ENCODE data around the gene IL36B. TPM values are rescaled to one million over a fixed set of nuclear protein-coding genes. Genes with fewer than 3 reads are reported as not detected.

IL36B gene
- total RNA-seq, 1 donor from 2014 or later, result not detected

DNA sequence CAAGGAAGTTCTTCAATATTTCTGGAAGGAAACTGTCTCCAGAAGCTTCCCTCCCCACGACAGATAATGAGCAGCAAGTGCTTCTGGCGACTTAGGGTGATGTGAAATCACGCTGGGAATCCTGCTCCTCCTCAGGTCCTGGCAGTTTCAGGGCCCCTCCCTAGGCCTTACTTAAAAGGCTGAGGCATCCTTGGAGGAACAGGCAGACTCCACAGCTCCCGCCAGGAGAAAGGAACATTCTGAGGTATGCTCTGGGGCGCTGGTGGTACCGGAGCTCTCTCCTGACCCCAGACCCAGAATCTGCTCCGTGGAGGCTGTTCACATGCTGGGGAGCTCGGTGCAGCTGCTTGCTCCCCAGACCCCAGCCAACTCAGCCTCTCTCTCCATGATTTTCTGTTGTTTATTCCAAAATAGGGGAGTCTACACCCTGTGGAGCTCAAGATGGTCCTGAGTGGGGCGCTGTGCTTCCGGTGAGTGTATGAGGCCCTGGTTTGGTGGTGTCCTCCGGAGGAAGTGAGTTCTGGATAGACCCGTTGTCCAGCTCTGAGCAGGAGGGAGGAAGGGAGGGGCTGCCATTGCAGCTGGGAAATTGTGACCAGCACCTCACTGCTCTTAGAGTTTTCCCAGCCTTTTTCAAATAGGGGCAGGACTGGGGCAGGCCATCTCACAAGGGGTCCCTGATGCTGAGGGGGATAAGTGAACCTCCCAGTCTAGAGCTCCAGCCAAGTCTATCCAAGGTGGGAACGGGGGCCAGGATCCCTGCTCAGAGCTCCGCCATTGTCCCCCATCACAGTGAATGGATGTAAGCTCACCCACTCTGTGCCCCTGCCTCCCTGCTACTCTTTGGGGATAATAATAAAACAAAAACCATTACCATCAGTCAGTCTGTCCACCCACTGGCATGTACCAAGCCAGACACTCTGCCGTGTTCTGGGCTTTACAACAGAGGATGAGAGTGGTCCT lies 6.6 kb upstream of the IL36B start, which contains the start of gene IL36RN:
IL36RN (plus strand) TSS at position 201 of the 963 bp plus-strand sequence; CDS start at position 442, 241 bp downstream.
- Mint-ChIP-seq H3K4me3 (ENCODE audit: unreplicated experiment) (no peak within 1 kb of the TSS), H3K27me3 (ENCODE audit: low read depth, unreplicated experiment) (peaks cover 28% of the 10 kb centered on the region), H3K4me1 (ENCODE audit: low read depth, unreplicated experiment) (no peaks in the 10 kb centered on the region), H3K9me3 (ENCODE audit: unreplicated experiment) (peaks cover 14% of the 10 kb centered on the region), H3K36me3 (ENCODE audit: low read depth, unreplicated experiment) (no peaks in the 10 kb centered on the region), H3K27ac (ENCODE audit: unreplicated experiment) (no peak within 1 kb of the TSS)
- Histone ChIP-seq H2AFZ (ENCODE audit: low read depth, low read length) (no peak within 1 kb of the TSS), H3K27ac (ENCODE audit: low read depth, low read length) (no peak within 1 kb of the TSS), H3K4me1 (ENCODE audit: insufficient read depth, low read length) (no peaks in the 10 kb centered on the region), H3K27me3 (ENCODE audit: insufficient read depth, low read length) (peaks cover 10% of the 10 kb centered on the region), H4K20me1 (ENCODE audit: insufficient read depth, low read length) (no peaks in the 10 kb centered on the region), H3K4me2 (ENCODE audit: low read length) (no peak within 1 kb of the TSS), H3K9ac (ENCODE audit: low read length) (no peak within 1 kb of the TSS), H3K4me3 (ENCODE audit: insufficient read depth, low read depth, low read length) (no peak within 1 kb of the TSS), H3K9me3 (ENCODE audit: insufficient read depth, low read depth, low read length) (no peaks in the 10 kb centered on the region), H3K36me3 (ENCODE audit: insufficient read depth, low read length) (no peaks in the 10 kb centered on the region), H3K79me2 (ENCODE audit: insufficient read depth, low read length) (no peaks in the 10 kb centered on the region)
- DNase-seq (ENCODE audit: low read depth) (no peak), FAIRE-seq (no peak)
- TF ChIP-seq, protein P1, sequence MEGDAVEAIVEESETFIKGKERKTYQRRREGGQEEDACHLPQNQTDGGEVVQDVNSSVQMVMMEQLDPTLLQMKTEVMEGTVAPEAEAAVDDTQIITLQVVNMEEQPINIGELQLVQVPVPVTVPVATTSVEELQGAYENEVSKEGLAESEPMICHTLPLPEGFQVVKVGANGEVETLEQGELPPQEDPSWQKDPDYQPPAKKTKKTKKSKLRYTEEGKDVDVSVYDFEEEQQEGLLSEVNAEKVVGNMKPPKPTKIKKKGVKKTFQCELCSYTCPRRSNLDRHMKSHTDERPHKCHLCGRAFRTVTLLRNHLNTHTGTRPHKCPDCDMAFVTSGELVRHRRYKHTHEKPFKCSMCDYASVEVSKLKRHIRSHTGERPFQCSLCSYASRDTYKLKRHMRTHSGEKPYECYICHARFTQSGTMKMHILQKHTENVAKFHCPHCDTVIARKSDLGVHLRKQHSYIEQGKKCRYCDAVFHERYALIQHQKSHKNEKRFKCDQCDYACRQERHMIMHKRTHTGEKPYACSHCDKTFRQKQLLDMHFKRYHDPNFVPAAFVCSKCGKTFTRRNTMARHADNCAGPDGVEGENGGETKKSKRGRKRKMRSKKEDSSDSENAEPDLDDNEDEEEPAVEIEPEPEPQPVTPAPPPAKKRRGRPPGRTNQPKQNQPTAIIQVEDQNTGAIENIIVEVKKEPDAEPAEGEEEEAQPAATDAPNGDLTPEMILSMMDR (IDR thresholded peaks at IDR 0.05; ENCODE audit: insufficient read depth, low read depth, low read length), result no peak
- no peak for TF ChIP-seq EZH2 (IDR thresholded peaks at IDR 0.05; ENCODE audit: insufficient read depth, low read length)

DNA sequence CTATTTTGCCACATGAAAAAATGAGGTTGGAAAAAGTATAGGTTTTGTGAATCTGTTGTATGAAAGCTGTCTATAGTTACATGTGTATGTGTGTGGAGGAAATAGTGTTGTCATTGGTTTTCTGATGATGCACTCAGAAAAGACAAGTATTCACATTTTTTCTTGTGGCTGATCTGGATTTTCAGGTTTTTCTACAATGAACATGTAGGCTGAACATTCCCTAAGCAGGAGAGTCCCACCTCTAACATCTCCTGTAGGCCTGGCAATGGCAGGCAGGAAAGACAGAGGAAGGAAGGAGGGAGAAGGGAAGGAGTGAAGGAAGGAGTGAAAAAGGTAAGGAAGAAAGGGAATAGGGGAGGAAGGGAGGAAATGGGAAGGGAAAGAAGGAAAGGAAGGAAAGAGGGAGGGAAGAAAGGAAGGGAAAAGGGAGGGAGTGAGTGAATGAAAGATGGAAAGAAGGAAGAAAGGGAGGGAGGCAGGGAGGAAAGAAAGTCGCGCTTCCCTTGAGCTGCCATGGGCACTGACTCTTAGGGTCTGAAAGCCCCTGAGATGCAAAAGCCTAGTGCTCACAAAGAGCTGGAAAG lies 5.8 kb upstream of the IL36B start:
- H3K27ac ChIP-seq (ENCODE audit: low read depth, low read length), result no peak overlapping the region
- Mint-ChIP-seq H3K27ac (ENCODE audit: unreplicated experiment) (no peak overlapping the region), H3K4me3 (ENCODE audit: unreplicated experiment) (no peak overlapping the region), H3K9me3 (ENCODE audit: unreplicated experiment) (peaks cover 15% of the 10 kb centered on the region), H3K27me3 (ENCODE audit: low read depth, unreplicated experiment) (peaks cover 27% of the 10 kb centered on the region), H3K4me1 (ENCODE audit: low read depth, unreplicated experiment) (no peaks in the 10 kb centered on the region), H3K36me3 (ENCODE audit: low read depth, unreplicated experiment) (no peaks in the 10 kb centered on the region)
- TF ChIP-seq, protein P1 (IDR thresholded peaks at IDR 0.05; ENCODE audit: insufficient read depth, low read depth, low read length), result no peak
- no peak for TF ChIP-seq EZH2 (IDR thresholded peaks at IDR 0.05; ENCODE audit: insufficient read depth, low read length)
- no peaks in the 10 kb centered on the region for H4K20me1 ChIP-seq (ENCODE audit: insufficient read depth, low read length)
- H3K9me3 ChIP-seq (ENCODE audit: insufficient read depth, low read depth, low read length), result no peaks in the 10 kb centered on the region
- H3K9ac ChIP-seq (ENCODE audit: low read length), result no peak overlapping the region
- H3K4me1 ChIP-seq (ENCODE audit: insufficient read depth, low read length), result no peaks in the 10 kb centered on the region
- no peak overlapping the region for H3K4me2 ChIP-seq (ENCODE audit: low read length)
- no peak overlapping the region for H3K4me3 ChIP-seq (ENCODE audit: insufficient read depth, low read depth, low read length)
- H3K79me2 ChIP-seq (ENCODE audit: insufficient read depth, low read length), result no peaks in the 10 kb centered on the region
- H2AFZ ChIP-seq (ENCODE audit: low read depth, low read length), result no peak overlapping the region
- peaks cover 7% of the 10 kb centered on the region for H3K27me3 ChIP-seq (ENCODE audit: insufficient read depth, low read length)
- FAIRE-seq, result no peak
- no peaks in the 10 kb centered on the region for H3K36me3 ChIP-seq (ENCODE audit: insufficient read depth, low read length)
- DNase-seq (ENCODE audit: low read depth), result no peak

All from astrocyte (in vitro differentiated cells and primary cell).